Left lung (tissue), 10 donors: ENCODE results near the gene ABCC8. TPM values are rescaled to one million over a fixed set of nuclear protein-coding genes. Genes with fewer than 3 reads are reported as not detected.
"Not testable (repeated sequence)": the region's sequence is repeated elsewhere in the genome, so short reads cannot be mapped to it uniquely, and the experiment has no call there.

Source experiments
- ATAC-seq: fragments of 200-7000 bp; cut with Tn5 transposase; one replicate; pipeline ENCODE4 v1.9.1; 2020; ENCODE audit warnings: moderate library complexity
- DNase-seq, 4 donors: peaks; one replicate each; pipeline ENCODE4 v3.0.0-alpha.2; 2013 to 2020
- H3K27ac ChIP-seq, 2 donors: fragments of 200-600 bp; sonication (generic) in 1 of 2; one replicate each; pipeline versions ENCODE4 v1.5.0 to v1.8.0; 2020 to 2021
- H3K27me3 ChIP-seq, 2 donors: fragments of 200-600 bp; sonication (generic) in 1 of 2; one replicate each; pipeline versions ENCODE4 v1.5.0 to v1.8.0; 2020 to 2021
- H3K36me3 ChIP-seq, 2 donors: fragments of 200-600 bp; sonication (generic) in 1 of 2; one replicate each; pipeline versions ENCODE4 v1.5.0 to v1.8.0; 2020 to 2021
- H3K4me1 ChIP-seq, 2 donors: fragments of 200-600 bp; one replicate each; pipeline ENCODE4 v1.8.0; 2021
- H3K4me3 ChIP-seq, 2 donors: fragments of 200-600 bp; sonication (generic) in 1 of 2; one replicate each; pipeline versions ENCODE4 v1.5.0 to v1.8.0; 2020 to 2021; ENCODE audit warnings: mild to moderate bottlenecking in 1 of 2
- H3K9me3 ChIP-seq, 2 donors: fragments of 200-600 bp; sonication (generic) in 1 of 2; one replicate each; pipeline versions ENCODE4 v1.5.0 to v1.8.0; 2020 to 2021
- intact Hi-C, 2 donors: fragments of 100-400 bp; cut with DNase I; formaldehyde crosslinking; loops; one replicate each; pipeline versions ENCODE4 v1.11.2 to v1.14.2; 2022
- polyA plus RNA-seq, 6 donors: library from polyadenylated mRNA; unstranded; fragments of 120-200 nt; gene quantifications; one replicate each; pipeline ENCODE4 v1.2.1, GENCODE V29; 2013; ENCODE audit not compliant: insufficient read length in 6 of 6
- total RNA-seq, 2 donors: library from RNA; stranded (reverse); fragmentation: NEBNext Ultra II Directional; extraction: Animal tissue kit (Norgen Biotek cat#: 25700); gene quantifications; one replicate each; pipeline ENCODE4 v1.2.1, GENCODE V29; 2021
- TF ChIP-seq, protein P1 (sequence below), 2 donors: fragments of 200-600 bp; sonication (generic) in 1 of 2; IDR thresholded peaks; one replicate each; pipeline versions ENCODE4 v1.5.0 to v1.8.0; 2021; ENCODE audit warnings: antibody characterized with exemption in 2 of 2
- donor health status: DM: no; HTN: yes; CAD: no.
- donor health status: DM: no; HTN: no; CAD: no.

ABCC8 gene
- total and polyA plus RNA-seq, 8 donors = 0.52 to 11.1 (median 6.0) TPM

DNA sequence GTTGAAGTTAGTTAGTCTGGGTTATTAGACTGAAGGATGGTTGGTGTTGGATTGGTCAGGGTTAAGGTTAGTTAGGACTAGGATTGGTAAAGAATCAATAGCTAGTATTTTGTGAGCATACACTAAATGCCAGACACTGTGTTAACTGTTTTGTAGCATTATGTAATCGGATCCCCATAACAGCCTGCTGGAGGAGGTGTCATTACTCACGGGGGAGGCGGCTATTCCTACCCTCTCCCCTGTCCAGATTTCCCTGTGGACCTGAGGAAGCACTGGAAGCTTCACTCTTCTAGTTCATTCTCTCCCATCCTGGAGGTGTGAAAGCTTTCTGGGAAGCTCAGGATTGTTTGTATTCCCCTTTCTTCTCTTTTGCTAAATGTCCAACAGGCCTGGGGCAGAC is 47.7 kb downstream of the ABCC8 start:
- intact Hi-C loops = no loop called here
- Histone ChIP-seq H3K4me1 (no peaks in the 10 kb centered on the region), H3K9me3 (no peaks in the 10 kb centered on the region), H3K27me3 (no peaks in the 10 kb centered on the region), H3K36me3 (no peaks in the 10 kb centered on the region), H3K27ac (no peak overlapping the region), H3K4me3 (no peak overlapping the region)
- DNase-seq (no peak), ATAC-seq (no peak)
- TF ChIP-seq, protein P1, sequence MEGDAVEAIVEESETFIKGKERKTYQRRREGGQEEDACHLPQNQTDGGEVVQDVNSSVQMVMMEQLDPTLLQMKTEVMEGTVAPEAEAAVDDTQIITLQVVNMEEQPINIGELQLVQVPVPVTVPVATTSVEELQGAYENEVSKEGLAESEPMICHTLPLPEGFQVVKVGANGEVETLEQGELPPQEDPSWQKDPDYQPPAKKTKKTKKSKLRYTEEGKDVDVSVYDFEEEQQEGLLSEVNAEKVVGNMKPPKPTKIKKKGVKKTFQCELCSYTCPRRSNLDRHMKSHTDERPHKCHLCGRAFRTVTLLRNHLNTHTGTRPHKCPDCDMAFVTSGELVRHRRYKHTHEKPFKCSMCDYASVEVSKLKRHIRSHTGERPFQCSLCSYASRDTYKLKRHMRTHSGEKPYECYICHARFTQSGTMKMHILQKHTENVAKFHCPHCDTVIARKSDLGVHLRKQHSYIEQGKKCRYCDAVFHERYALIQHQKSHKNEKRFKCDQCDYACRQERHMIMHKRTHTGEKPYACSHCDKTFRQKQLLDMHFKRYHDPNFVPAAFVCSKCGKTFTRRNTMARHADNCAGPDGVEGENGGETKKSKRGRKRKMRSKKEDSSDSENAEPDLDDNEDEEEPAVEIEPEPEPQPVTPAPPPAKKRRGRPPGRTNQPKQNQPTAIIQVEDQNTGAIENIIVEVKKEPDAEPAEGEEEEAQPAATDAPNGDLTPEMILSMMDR (IDR thresholded peaks at IDR 0.05) = no peak

DNA sequence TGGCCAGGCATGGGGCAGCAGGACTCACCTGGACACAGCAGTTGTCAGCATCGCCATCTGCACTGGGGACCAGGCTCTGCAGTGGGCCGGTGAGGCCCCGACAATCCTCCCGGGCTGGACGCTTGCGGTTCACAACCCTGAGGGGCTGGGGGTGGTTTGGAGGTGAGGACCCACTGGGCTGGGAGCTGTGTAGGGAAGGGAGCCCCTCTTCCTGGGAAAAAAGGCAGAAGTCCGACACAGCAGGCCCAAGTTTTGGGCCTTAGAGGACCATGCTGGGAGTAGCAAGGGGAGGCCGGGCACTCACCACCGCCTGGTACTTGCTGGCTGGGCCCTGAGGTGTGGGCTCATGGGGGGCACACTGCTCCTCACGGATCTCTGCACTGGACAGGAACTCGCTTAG is 48.4 kb downstream of the ABCC8 start:
- Histone ChIP-seq H3K4me1 (no peaks in the 10 kb centered on the region), H3K27ac (no peak overlapping the region), H3K36me3 (no peaks in the 10 kb centered on the region), H3K9me3 (no peaks in the 10 kb centered on the region), H3K4me3 (no peak overlapping the region), H3K27me3 (no peaks in the 10 kb centered on the region)
- intact Hi-C loops = no loop called here
- ATAC-seq (no peak), DNase-seq (no peak)
- TF ChIP-seq, protein P1 (IDR thresholded peaks at IDR 0.05) = no peak

DNA sequence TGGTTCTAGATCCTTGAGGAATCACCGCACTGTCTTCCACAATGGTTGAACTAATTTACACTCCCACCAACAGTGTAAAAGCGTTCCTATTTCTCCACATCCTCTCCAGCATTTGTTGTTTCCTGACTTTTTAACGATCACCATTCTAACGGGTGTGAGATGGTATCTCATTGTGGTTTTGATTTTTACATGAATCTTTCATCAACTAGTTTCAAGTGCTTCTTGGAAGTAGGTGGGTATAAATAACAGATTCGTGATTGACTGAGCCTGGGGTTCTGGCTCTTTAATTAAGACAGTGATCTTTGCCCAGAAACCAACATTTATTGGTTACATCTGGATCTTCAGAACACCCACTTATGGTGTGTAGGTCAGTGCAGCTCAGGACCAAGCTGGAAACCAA is 50.4 kb downstream of the ABCC8 start:
- H3K36me3 ChIP-seq, ATAC-seq, H3K9me3 ChIP-seq, H3K4me3 ChIP-seq, intact Hi-C loops, H3K4me1 ChIP-seq, DNase-seq, H3K27me3 ChIP-seq, H3K27ac ChIP-seq: not testable (repeated sequence)

DNA sequence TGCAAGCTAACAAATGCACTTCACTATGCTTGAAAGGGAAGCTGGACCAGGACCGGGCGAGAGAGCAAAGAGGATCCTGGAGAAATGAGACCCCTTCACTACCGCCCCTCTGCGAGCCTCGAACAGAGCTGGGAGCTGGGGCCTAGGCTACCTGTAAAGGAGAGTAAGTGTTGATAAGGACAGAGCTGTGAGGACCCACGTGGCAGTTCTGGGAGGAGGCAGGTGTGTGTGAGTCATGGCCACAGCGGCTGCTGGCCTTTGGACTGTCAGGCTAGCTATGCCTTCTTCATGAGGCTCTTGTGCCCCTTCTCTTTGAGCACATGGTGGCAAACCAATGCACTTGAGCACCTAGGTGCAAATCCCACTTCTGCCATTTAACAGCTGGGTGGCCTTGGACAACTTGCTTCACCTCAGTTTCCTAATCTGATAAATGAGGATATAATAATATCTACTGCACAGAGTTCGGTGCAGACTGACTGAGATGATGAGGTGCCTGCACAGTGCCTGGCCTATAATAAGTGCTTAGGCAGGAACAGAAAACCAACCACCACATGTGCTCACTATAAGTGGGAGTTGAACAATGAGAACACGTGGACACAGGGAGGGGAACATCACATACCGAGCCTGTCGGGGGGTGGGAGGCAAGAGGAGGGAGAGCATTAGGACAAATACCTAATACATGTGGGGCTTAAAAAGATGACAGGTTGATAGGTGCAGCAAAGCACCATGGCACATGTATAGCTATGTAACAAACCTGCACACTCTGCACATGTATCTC is 52.9 kb downstream of the ABCC8 start:
- Histone ChIP-seq H3K9me3 (no peaks in the 10 kb centered on the region), H3K4me1 (no peaks in the 10 kb centered on the region), H3K27me3 (peaks cover 0 to 21% of the 10 kb centered on the region in 2 donors), H3K27ac (no peak overlapping the region), H3K4me3 (no peak overlapping the region), H3K36me3 (no peaks in the 10 kb centered on the region)
- peak; percentile 60 for ATAC-seq
- TF ChIP-seq, protein P1 (IDR thresholded peaks at IDR 0.05) = no peak
- DNase-seq = no peak
- intact Hi-C loops = no loop called here

DNA sequence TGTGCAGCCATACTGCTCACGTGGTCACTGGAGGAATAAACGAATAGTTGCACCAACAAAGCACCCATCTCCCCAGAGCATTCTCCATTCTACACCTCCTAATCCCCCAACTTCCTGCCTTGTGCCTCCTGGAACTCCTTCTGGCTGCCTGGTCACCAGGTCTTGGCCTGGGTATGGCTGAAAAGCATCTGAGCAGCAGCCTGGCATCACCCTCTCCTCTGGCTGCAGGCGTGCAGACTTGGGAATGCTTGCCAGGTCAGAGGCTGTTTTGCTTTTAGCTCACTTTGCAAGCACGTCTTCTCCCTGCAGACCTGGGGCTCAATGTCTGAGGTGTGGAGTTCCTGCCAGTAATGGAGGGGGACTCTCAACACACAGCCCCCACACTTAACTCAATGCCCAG is 54.9 kb downstream of the ABCC8 start:
- intact Hi-C loops = no loop called here
- DNase-seq (no peak), ATAC-seq (no peak)
- Histone ChIP-seq H3K9me3 (no peaks in the 10 kb centered on the region), H3K27me3 (peaks cover 0 to 21% of the 10 kb centered on the region in 2 donors), H3K4me1 (no peaks in the 10 kb centered on the region), H3K27ac (no peak overlapping the region), H3K36me3 (no peaks in the 10 kb centered on the region), H3K4me3 (no peak overlapping the region)
- TF ChIP-seq, protein P1 (IDR thresholded peaks at IDR 0.05) = no peak
